HG02885 (cell line): Measurements from ENCODE around the gene TPD52L2.
"Not testable (repeated sequence)": the region's sequence is repeated elsewhere in the genome, so short reads cannot be mapped to it uniquely, and the experiment has no call there.

ENCODE experiments used
- ATAC-seq: cut with Tn5 transposase; IDR thresholded peaks from one replicate; pipeline ENCODE4 v1.9.1; 2021; ENCODE audit warnings: mild to moderate bottlenecking; ENCODE audit not compliant: unreplicated experiment, poor library complexity

Gene TPD52L2

DNA sequence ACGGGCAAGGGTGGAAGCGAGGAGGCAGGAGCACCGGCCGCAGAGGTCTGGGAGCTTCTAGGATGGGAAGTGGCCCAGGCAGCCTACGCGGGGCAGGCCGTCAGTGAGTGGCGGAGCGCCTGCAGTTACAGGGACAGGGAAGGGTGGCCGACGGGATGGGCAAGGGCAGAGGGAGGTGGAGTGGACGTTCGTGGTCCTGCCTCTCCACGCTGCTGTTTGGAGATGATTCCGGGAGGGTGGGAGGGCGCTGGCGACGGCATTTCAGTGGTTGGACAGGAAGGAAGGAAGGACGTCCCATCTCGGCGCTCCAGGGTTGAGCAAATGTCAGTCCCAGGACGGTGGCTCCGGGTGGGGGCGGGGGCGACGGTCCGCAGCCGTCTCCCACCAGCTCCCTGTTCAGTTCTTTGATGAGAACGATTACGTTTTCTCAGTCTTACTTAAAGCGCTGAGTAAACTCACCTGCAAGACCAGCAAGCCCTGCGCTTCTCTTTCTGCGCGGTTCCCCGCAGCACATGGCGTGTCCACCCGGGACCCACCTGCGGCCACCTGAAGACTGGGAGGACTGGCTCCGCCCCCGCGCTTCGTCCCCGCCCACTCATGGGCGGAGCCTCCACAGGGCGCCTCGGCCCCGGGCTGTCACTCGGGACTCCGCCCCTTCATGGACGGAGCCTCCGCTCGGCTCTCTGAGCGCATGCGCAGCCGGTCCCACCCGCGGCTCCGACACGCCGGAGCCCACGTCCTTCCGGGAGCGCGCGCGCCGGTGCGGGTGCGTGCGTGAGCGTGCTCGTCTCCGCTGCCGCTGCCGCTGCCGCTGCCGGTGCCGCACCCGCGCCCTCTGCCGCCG is 29.5 kb downstream of the TPD52L2 start, which contains the start of gene DNAJC5:
Gene DNAJC5 (plus strand): TSS at position 769 of the 844 bp plus-strand sequence. CDS start 33,220 bp downstream, outside the sequence.
- peak; percentile 91 for ATAC-seq

DNA sequence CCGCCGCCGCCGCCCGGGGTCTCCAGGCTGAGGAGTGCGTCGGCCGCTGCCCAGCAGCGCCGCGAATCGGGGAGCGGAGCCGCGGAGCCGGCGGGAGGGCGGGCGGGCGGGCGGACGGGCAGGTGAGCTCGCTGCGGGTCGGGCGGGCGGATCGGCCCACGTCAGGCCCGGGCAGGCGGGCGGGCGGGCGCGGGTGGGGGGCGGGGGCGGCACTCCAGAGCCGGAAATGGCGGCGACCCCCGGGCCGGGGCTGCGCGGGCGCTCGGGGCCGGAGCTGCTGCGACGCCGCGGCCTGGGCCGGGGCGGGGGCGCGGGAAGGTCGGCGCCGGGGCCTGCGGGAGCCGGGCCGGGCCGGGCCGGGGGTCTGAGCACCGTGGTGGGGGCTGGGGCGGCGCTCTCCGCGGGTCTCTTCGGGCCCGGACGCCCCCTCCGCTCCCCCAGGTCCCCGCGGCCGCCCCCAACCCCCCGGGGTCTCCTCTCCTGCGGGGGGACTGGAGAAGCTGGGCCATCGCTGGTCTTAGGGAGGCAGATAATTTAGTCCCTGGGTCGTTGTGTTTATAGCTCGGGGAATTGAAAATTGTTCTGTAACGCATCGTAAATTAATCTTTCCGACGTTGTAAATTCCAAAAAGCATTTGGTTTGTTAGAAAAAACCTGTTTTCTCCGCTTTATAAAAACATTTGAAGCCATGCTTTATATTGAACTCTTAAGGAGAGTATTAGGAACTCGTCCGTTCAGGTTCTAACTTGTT is 30.3 kb downstream of the TPD52L2 start:
- ATAC-seq = peak; percentile 21

DNA sequence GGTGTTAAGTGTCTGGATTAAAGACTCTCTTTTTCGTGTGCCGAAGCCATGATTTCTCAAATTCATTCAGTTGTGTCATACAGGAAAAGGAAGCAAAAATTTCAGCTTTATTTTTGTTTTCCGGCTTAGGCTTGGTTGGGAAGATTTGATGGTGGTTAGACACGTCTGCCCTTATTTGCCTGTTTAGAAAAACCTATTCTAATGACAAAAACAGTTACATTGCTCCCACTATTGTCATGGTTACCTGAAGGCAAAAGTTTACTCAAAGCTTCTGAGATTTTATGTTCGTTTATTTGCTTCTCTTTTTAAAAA is 30.8 kb downstream of the TPD52L2 start:
- no peak for ATAC-seq

DNA sequence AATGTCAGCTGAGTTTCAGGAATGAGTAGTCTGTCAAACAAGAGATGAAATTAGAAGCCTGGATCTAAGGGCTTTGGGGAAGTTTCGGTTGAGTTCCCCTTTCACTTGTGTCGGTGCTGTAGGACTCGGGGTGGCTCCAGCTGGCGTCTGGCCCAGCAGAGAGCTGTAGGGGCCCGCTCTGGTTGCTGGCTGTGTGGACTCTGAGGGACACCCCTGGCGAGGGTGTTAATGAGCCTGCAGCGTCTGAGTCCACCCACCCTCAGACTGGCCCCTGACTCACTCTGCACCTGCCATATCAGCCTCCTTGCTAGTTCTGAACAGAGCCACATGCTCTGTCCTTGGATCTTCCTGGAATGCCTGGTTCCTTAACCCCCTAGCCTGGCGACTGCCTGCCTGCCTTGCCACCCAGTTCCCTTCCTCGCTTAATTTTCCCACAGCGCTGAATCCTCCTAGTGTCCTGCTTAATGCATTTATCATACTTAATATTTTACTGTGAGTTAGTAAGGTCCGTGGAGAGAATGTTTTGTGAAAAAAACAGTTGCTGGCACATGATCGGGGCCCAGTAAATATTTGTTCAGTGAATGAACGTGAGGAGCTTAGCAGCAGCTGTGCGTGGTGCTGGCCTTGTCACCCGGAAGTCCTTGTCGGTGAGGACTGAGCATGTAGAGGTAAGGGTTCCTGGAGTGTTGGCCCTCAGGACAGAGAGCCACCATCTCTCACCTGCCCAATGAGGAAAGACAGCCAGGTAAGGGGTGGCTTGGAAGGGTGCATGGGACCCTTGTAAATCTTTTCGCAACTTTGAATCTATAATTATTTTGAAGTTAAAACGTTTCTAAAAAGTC is 31.4 kb downstream of the TPD52L2 start:
- ATAC-seq = no peak

DNA sequence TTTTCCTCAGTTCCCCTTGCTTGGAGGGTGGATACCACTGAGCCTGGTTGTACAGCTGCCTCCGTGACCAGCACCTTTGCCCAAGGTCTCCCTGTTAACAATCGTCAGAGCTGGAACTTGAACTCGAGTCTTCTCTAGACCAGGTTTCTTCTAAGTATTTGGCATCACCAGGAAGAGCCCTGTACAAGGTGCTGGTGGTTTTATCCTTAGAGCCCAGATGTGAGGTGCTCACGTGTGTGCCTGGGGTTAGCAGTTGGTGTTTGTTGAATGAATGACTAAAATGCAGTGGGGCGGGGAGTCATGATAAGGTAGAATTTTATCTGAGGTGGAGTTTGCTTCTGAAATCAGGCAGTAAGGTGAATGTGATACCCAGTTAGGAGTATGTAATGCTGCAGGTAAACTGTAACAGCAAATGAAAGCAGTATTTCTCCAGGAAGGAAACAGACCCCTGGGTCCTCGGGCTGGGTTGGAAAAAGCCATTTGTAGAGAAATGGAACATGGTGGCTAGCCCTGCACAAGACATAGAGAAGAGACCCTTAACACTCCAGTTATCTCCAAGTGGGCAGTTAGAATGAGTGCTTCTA is 33.0 kb downstream of the TPD52L2 start:
- no peak for ATAC-seq

DNA sequence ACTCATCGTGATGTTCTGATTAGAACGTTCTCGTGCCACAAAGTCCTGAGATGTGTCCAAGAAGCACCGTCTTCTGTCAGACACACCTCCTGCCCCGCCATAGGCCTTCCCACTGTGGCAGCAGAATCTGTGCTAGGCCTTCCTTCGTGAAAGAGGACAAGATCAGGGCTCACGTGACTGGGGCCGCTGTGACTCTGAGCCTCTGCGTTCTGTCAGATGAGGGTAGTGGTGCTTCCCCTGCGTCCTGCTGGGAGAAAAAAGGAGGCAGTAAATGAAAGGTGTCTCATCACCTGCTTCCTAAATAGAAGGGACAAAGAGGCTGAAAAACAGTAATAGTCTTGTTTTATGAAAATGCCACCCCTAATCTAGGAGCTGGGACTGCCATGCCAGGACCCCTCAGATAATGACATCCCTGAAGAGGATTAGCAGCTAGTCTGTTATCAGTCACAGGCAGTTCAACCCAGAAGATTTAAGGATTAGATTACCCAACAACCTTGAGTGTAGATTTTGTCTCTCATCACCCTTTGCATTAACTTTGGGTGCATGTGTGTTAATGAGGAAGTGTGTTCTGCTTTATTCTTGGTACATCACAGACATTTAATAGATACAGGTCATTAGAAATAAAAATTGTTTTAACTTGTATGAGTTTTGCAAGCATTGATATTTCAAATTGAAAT is 34.0 kb downstream of the TPD52L2 start:
- no peak for ATAC-seq

DNA sequence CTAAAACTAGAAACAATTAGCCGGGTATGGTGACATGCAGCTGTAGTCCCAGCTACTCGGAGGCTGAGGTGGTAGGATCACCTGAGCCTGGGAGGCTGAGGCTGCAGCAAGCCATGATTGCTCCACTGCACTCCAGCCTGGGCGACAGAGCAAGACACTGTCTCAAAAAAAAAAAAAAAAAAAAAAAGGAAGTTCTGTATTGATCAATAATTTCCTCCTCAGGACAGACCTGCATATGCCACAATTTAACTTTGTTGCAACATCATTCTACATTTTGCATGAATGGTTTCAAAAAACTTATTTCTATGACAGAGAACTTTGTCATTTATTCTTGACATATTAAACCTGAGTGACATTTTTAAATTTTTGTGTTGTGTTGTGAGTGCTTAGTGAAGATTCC is 35.3 kb downstream of the TPD52L2 start:
- no peak for ATAC-seq

DNA sequence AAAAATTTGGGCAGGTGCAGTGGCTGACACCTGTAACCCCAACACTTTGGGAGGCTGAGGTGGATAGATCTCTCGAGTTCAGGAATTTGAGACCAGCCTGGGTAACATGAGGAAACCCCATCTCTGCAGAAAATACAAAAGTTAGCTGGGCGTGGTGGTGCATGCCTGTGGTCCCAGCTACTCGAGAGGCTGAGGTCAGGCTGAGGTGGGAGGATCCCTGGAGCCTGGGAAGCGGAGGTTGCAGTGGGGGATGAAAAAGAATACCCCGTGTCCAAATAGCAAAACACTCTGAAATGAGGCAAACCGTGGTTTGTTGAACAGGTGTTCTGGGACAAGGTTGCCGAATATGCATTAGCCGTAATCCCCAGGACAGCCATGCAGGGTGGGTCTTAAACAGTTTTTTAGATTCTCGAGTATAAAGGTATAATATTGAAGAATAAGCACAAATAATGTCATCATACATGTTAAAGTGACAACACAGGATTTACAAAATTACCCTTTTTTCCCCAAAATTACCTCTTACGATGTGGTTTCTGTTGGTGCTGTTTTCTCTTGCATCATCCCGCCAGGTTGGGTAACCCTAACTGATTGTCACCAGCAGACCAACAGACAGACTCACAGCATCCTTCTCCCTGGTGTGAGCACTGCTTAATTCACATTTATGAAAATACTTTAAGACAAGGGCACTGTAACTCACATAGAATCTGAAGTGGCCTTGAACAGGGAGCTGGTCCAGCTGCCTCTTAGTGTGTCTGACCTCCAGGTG is 38.9 kb downstream of the TPD52L2 start:
- no peak for ATAC-seq

DNA sequence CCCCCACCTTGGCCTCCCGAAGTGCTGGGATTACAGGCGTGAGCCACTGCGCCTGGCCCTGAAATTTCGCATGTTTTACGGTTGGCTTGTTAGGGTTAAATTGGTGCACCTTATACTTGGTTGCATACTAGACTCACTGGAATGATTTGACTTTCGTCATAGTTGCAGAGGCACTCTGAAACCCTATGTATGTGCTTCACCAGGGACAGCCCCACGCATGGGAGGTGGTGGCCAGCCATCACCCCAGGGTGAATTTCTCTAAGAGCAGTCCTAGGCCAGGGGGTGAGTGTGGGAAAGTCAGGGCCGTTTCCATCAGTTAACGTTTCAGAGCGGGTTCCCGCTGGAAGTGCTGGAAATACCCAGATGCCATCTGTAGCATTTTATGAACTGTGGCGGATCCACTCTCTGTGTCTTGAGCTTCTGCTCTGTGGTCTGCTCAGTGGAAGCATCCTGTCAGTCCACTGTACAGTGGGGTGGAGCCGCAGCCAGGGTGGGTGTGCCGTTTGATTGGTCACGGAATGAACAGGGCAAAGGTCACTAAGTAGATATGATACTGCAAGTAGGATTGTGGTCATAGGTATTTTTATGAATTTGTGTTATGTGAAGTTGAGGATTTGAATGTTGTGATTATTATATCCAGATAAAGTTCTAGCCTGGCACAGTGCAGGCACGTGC is 43.1 kb downstream of the TPD52L2 start:
- ATAC-seq = no peak

DNA sequence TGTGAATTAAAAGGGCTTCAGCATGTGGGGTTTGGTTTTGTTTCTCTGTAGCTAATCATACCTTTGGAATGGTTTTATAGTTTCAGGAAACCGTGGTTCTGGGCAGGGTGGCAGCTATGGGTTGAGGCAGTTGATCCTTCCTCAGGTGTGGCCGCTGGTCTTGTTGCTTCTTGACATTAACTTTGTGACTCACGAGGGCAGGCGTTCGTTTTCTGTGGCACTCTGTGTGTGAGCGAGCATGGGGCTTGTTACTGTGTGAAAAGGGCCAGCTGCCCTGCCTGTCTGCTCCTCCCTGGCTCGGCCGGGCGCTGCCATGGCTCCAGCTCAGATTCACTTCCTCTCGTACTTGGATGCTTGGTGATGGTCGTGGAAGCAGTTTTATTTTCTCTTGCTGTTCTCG is 46.1 kb downstream of the TPD52L2 start:
- no peak for ATAC-seq

DNA sequence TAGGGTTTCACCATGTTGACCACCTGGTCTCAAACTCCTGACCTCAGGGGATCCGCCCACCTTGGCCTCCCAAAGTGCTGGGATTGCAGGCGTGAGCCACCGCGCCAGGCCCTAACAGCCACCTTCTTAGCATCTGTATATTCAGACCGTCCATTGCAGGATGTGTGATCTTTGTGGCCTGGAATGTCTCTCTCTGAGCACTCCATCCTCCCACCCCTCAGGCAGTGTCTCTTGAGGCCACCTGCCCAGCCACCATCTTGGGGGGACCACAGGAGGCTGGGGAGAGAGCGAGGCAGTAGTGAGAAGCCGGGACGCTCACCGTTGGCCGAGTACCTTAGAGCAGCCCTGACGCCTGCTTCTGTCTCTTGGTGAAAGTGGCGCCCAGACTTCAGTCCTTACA is 48.7 kb downstream of the TPD52L2 start:
- no peak for ATAC-seq

DNA sequence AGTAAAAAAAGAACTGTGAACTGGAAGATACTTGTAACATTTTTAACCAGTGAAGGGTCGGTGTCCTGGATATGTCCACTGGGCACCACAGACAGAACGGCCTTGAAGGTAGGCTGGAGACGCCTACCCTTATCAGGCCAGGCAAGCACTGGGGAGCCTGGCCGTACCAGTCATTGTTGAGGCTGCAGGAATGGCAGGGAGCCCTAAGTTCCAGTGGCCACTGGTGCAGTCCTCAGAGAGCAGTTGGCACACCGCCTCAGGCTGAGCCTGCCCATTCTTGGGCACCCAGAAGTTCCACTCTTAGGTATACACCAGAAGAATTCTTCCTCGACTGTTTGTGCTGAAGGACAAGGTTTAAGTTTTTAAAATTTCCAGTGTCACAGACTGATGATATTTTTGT is 50.4 kb downstream of the TPD52L2 start:
- no peak for ATAC-seq

DNA sequence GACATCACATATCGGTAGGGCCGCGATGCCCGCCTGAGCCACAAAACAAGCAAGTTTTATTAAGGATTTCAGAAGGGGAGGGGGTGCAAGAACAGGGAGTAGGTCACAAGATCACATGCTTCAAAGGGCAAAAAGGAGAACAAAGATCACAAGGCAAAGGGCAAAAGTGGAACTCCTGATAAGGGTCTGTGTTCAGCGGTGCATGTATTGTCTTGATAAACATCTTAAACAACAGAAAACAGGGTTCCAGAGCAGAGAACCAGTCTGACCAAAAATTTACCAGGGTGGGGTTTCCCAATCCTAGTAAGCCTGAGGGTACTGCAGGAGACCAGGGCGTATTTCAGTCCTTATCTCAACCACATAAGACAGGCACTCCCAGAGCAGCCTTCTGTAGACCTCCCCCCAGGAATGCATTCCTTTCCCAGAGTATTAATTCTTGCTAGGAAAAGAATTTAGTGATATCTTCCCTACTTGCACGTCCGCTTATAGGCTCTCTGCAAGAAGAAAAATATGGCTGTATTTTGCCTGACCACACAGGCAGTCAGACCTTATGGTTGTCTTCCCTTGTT is 51.4 kb downstream of the TPD52L2 start:
- not testable (repeated sequence) for ATAC-seq

DNA sequence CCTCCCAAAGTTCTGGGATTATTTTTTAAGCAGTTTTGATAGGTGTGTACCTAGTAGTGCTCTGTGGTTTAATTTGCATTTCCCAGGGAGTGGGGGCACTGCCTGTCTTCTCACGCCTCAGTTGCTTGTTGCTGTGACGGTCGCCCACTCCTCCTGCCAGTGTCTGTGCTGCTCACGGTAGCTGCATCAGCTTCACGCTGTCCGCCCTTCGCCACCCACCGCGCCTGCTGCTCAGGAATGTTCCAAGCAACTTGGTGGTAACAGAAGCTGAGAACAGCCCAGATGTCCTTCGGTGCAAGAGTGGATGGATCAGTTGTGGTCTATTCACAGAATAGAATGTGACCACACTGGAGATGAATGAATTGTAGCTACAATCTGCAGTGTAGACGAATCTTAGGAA is 52.7 kb downstream of the TPD52L2 start:
- no peak for ATAC-seq

DNA sequence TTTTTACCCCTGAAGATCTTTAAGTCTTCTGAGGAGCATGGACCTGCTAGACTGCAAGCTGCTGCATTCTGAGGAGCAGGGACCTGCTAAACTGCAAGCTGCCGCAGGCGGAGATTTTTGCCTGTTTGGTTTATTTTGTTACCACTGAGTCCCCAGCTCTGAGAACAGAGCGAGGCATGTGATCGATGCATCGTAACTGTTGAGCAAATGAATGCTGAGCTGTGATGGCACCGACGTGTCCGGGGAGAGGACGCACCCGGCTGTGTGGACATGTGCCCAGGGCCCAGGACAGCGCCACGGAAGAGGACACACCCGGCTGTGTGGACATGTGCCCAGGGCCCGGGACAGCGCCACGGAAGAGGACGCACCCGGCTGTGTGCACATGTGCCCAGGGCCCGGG is 54.1 kb downstream of the TPD52L2 start:
- no peak for ATAC-seq

DNA sequence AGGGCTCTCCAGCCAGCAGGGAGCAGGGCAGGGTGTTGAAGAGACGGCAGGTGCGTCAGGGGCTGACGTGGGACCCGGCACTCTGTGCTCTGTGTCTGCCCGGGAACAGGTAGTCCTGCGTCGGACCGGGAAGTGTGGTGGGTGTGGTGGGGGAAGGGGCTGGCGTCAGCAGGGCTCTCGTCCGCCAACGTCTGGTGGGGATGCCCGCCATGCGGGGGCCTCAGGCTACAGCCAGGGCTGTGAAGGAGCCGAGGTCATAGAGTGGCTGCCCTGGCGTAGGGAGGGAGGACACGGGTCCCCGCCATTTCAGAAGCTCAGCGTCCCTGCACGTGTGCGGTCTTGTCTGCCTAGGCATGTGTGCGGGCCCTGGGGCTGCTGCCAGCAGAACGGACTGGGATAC is 55.2 kb downstream of the TPD52L2 start:
- no peak for ATAC-seq

DNA sequence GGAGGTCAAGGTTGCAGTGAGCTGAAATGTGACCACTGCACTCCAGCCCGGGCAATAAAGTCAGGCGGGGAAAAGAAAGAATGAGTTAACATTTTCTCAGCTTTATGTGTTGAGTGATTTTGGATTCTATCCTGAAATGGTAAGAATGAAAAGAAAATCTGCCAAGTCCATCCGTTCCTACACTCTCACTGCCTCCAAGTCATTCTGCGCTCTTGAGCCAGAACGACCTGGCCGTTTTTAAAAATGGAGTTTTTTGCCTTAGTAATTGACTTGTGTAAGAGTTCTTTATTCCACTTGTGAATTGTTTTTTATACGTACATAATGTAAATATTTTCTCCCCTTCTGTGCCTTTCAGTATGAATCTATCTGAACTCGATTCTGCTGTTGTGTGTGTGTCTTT is 58.6 kb downstream of the TPD52L2 start:
- no peak for ATAC-seq

DNA sequence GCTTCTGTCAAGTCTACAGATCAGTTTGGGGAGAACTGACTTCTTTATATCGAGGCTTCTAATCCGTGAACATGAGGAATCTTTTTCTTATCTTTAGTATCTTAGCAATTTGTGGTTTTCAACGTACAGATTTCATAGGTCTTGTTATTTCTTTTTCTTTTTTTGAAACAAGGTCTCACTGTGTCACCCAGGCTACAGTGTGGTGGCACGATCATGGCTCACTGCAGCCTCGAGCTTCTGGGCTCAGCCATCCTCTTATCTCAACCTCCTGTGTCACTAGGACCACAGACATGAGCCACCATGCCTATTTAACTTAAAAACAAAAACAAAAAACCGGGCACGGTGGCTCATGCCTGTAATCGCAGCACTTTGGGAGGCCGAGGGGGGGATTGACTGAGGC is 59.2 kb downstream of the TPD52L2 start:
- ATAC-seq = no peak
